ENCODE data around the gene OGFR.

Gene OGFR

DNA sequence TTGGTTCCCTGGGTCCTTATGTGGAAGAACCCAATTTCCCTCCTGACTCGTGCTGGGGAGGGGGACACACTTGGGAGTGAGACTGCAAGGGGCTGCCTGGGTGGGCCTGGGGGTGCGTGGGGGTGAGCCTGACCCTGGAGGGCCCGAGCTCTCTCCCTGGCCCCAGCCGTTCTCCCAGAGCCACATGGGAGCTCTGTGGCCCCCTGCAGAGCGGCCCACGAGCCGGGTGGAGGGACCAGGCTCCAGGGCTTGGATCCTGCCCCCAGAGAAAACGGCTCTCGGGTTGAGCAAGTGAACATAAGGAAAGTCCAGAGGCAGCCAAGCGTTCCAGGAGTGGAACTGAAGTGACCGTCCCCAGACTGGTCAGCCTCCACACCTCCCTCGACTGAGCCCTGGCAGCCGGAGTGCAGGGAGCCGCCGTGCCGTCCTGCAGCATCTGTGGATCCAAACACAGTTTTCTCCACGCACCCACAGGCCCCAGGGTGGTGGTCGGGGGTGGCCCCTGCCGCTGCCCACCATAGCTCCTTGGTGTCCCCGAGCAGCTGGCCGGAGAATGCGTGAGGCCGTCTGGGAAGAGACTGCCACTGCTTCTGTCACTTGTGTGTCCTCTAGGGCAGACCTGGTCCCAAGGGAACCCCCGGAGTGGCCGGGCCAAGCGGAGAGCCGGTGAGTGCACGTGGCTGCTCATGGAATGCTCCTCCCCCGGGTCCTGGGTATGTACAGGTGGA lies 22.8 kb downstream of the OGFR start:
- no peak for DNase-seq

DNA sequence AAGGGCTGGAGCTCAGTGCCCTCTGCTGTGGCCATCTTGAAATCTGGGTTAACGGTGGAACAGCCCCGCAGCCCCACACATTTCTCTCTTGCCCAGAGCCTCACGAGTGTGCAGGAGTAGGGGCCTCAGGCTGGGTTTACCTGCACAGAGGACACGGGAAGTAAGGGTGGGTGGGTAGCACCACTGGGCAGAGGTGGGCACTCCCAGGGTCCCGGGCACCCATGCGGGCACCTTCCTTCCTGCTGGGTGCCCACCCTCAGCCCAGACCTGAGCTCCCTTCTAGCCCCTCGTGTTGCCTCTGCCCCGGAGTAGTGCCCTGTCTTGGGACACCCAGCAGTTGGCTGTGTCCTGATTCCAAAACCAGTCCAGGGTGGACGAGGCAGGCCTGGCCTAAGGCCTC lies 23.4 kb downstream of the OGFR start:
- DNase-seq, result no peak

- DNase-seq, result no peak
Measured at GRCh38 chr20:62828511-62829230, 24.0 kb downstream of the OGFR start.

GRCh38 chr20:62829231-62830230 lies 24.9 kb downstream of the OGFR start:
- no peak for DNase-seq

DNA sequence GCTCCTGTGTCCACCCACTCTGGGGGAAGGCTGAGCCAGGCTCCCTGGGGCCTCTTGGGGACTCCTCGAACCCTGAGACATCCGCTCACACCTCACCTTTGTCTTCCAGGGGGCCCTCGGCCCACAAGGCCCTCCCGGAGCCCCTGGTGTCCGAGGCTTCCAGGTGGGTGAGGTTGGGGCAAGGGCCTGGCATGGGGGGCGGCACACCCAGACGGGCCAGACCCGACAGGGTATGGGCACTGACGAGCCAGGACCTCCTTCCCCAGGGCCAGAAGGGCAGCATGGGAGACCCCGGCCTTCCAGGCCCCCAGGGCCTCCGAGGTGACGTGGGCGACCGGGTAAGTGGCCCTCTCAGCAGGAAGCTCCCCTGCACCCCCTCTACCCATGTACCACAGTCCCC lies 25.6 kb downstream of the OGFR start:
- DNase-seq, result no peak

DNA sequence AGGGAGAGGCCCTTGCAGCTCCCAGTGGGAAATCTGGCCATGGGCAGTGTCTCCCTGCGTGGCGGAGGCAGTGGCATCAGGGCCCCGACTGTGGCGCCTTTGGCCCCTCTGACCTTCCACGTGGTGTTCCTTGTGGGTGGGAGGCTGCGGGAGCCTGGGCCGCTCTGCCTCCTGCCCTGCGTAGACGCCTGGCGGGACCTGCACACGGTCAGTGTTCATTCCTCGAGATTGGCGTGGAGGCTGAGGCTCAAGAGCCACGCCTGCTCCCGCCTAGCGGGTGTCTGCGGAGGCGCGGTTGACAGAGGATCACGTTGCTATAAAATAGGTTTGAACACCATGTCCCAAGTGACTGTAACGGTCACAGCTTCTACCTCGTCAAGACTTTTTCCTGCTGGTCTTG lies 26.2 kb downstream of the OGFR start:
- DNase-seq, result no peak

GRCh38 chr20:62831361-62831788 lies 26.7 kb downstream of the OGFR start:
- no peak for DNase-seq

GRCh38 chr20:62831854-62832211 lies 27.2 kb downstream of the OGFR start:
- DNase-seq, result peak; percentile 78

GRCh38 chr20:62832212-62832922 lies 27.7 kb downstream of the OGFR start:
- peak; percentile 65 for DNase-seq

DNA sequence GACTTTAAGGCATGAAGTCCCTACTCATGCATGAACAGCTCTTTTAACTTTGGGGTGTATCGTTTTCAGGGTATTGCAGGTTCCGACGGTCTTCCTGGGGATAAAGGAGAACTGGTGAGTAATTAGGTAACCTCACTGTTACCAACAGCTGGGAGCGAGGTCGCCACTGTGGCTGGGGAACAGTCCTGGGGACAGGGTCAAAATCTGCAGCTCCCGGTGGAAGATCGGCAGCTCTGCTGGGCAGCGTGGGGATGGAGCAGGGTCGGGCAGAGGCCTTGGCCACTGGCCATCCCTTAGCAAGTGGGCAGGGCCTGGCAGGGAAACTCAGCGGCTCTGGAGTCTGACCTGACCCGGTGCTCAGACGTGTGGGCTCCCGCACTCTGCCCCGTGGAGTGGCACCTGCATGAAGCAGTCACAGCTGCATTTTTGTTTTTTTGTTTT lies 28.3 kb downstream of the OGFR start:
- no peak for DNase-seq

DNA sequence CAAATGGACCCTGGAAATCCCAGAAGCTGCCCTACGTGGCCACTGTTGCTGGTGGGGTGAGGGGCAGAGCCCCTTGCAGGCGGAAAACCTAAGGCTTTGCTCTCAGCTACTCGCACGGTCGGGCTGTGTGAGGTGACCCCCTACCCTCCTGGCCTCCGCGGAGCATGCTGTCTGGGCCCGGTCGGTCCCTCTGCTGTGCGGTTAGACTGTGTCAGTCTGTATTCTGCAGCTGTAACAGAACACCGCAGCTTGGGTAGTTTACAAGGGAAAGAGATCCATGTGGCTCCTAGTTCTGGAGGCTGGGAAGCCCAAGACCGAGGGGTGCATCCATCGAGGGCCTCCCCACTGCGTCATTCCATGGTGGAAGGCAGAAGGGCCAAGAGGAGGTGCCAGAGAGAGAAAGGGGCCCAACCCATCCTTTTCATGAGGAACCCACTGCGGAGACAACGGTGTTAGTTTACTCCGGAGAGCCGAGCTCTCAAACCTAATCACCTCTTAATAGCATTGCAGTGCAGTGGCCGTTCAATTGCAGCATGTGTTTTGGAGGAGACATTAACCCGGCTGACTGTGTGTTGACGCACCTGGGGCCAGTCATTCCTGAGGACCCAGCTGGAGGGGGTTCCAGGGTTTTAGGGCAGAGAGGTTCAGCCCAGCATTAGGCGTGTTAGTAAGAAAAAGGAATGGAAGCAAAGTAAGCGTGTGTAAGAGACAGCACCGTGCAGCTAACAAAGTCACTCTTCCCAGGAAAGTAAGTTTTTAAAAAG lies 30.5 kb downstream of the OGFR start:
- no peak for DNase-seq

- DNase-seq, result peak; percentile 50
Measured at GRCh38 chr20:62835931-62836861, 31.6 kb downstream of the OGFR start.

GRCh38 chr20:62836967-62837490 lies 32.4 kb downstream of the OGFR start:
- no peak for DNase-seq

DNA sequence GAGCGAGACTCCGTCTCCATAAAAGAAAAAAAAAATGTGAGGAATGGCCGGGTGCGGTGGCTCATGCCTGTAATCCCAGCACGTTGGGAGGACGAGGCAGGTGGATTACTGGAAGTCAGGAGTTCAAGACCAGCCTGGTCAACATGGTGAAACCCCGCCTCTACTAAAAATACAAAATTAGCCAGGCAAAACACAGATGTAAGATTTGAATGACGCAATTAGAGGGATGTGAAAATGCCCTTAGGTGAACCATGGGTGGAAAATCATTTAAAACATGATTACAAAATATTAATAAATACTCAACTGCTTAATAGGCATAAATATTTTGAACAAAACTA lies 33.1 kb downstream of the OGFR start:
- no peak for DNase-seq

DNA sequence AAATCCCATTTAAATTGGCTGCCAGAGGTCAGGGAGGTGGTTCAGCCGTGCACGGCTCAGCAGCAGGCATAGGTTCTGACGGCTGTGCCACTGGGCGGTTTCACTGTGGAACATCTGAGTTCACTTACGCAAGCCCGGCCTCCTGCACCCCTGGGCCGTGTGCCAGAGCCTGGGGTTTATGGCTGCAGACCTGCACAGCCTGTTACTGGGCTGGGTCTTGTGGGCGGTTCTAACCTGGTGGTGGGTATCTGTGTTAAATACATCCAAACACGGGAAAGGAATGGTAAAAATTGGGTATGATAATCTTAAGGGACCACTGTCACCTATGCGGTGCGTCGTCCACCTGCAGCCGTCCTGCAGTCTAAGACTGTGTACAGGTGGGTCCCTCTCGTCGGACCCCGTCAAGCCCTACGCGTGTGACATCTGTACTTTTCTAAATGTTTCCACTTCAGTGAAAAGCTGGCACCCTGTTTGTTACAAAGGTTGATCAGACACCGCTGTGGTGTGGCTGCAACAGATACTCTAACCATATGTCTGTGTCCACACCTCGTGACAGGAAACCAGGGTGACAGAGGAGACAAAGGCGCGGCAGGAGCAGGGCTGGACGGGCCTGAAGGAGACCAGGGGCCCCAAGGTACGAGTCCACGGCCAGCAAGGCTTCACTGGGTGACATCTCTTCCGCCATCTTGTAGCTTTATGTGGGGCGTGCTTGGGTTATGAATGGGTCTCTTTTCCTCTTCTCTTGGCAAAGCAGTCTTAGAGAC lies 33.7 kb downstream of the OGFR start:
- no peak for DNase-seq

- DNase-seq, result no peak
Measured at GRCh38 chr20:62839261-62839660, 34.6 kb downstream of the OGFR start.

DNA sequence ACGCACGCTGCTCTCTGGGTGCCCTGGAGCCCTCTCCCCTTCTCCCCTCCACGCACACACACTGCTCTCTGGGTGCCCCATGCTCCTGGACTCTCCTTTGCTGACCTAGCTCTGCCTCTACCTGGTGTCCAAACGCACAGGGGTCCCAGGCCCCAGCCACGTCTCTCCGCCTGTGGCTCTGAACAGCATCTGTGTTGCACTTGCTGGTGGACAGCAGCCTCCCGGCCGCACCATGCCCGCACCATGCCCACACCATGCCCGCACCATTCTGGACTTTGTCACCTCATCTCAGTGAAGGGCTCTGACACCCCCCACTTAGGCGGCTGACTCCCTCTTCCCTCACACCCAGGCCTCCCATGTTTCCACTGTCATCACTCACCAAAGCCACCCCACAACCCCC lies 35.2 kb downstream of the OGFR start:
- DNase-seq, result no peak

- DNase-seq, result no peak
Measured at GRCh38 chr20:62840244-62841197, 35.9 kb downstream of the OGFR start.
